ENCODE measurements around the gene SLC34A2. TPM values are rescaled to one million over a fixed set of nuclear protein-coding genes. Genes with fewer than 3 reads are reported as not detected.

Gene SLC34A2
- total RNA-seq, 2 donors from 2014 or later = not detected

- H3K9me3 Mint-ChIP-seq = peaks cover 0 to 3% of the 10 kb centered on the region in 2 donors
- no peak overlapping the region for H3K27ac Mint-ChIP-seq
- no peaks in the 10 kb centered on the region for H3K4me1 Mint-ChIP-seq (ENCODE audit: low read depth)
- DNase-seq (no peak), ATAC-seq (replicated peaks in 1 of 2) (no peak)
- H3K4me3 Mint-ChIP-seq = no peak overlapping the region
- H3K36me3 Mint-ChIP-seq (ENCODE audit: insufficient read depth in 2 of 2) = peaks cover 1 to 4% of the 10 kb centered on the region in 2 donors
- H3K27me3 Mint-ChIP-seq (ENCODE audit: low read depth) = no peaks in the 10 kb centered on the region
These were observed 57.0 kb downstream of the SLC34A2 start for GRCh38 chr4:25712611-25713010.

DNA sequence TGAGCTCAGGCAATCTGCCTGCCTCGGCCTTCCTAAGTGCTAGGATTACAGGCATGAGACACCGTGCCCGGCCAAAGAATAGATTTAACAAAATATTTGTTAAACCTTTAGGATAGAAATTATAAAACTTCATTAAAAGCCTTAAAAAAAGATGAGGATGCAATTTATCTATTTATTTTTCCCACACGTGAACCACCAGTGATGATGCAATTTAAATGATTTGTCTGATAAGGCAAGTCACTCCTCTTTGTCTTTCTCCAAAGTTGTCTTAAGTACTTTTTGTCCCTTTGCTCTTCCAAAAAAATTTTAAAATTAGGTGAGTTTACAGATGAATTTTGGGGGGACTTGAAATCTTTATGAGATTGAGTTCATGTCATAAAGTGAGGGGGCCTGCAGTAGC lies 58.2 kb downstream of the SLC34A2 start:
- DNase-seq = no peak
- H3K4me1 Mint-ChIP-seq (ENCODE audit: low read depth) = no peaks in the 10 kb centered on the region
- H3K4me3 Mint-ChIP-seq = no peak overlapping the region
- peaks cover 0 to 3% of the 10 kb centered on the region in 2 donors for H3K9me3 Mint-ChIP-seq
- no peak for ATAC-seq (replicated peaks in 1 of 2)
- no peak overlapping the region for H3K27ac Mint-ChIP-seq
- H3K36me3 Mint-ChIP-seq (ENCODE audit: insufficient read depth in 2 of 2) = peaks cover 1 to 2% of the 10 kb centered on the region in 2 donors
- no peaks in the 10 kb centered on the region for H3K27me3 Mint-ChIP-seq (ENCODE audit: low read depth)

DNA sequence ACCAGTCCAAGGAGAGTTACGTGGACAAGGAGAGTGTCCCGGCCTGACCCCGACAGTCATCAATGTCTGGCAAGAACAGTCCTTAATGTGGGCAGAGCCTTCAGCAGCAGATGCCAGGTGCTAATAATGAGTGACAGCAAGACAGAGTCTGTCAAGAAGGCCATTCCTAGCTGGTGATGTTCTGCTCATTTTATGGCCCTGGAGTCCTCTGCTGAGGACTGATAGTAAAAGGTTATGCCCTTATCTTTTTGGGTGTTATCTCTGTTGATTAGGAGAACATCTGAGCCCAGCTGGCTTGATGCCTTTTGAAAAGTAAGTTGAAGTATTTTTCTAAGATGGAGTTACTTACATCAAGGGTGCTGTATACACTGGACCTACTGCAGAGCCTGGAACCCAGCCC lies 67.3 kb downstream of the SLC34A2 start:
- DNase-seq = no peak
- H3K27ac Mint-ChIP-seq = no peak overlapping the region
- no peaks in the 10 kb centered on the region for H3K27me3 Mint-ChIP-seq (ENCODE audit: low read depth)
- ATAC-seq (replicated peaks in 1 of 2) = no peak
- no peaks in the 10 kb centered on the region for H3K9me3 Mint-ChIP-seq
- no peaks in the 10 kb centered on the region for H3K36me3 Mint-ChIP-seq (ENCODE audit: insufficient read depth in 2 of 2)
- no peaks in the 10 kb centered on the region for H3K4me1 Mint-ChIP-seq (ENCODE audit: low read depth)
- H3K4me3 Mint-ChIP-seq = no peak overlapping the region

- no peak for DNase-seq
- H3K27ac Mint-ChIP-seq = no peak overlapping the region
- H3K9me3 Mint-ChIP-seq = no peaks in the 10 kb centered on the region
- no peak for ATAC-seq (replicated peaks in 1 of 2)
- no peaks in the 10 kb centered on the region for H3K36me3 Mint-ChIP-seq (ENCODE audit: insufficient read depth in 2 of 2)
- H3K27me3 Mint-ChIP-seq (ENCODE audit: low read depth) = no peaks in the 10 kb centered on the region
- no peaks in the 10 kb centered on the region for H3K4me1 Mint-ChIP-seq (ENCODE audit: low read depth)
- H3K4me3 Mint-ChIP-seq = no peak overlapping the region
These were observed 67.8 kb downstream of the SLC34A2 start for GRCh38 chr4:25723409-25723808.

- Mint-ChIP-seq H3K27me3 (ENCODE audit: low read depth) (no peaks in the 10 kb centered on the region), H3K36me3 (ENCODE audit: insufficient read depth in 2 of 2) (no peaks in the 10 kb centered on the region), H3K4me1 (ENCODE audit: low read depth) (no peaks in the 10 kb centered on the region), H3K4me3 (no peak overlapping the region), H3K9me3 (no peaks in the 10 kb centered on the region), H3K27ac (no peak overlapping the region)
- no peak for DNase-seq
- ATAC-seq (replicated peaks in 1 of 2) = no peak
These were observed 70.2 kb downstream of the SLC34A2 start for GRCh38 chr4:25725870-25726269.

DNA sequence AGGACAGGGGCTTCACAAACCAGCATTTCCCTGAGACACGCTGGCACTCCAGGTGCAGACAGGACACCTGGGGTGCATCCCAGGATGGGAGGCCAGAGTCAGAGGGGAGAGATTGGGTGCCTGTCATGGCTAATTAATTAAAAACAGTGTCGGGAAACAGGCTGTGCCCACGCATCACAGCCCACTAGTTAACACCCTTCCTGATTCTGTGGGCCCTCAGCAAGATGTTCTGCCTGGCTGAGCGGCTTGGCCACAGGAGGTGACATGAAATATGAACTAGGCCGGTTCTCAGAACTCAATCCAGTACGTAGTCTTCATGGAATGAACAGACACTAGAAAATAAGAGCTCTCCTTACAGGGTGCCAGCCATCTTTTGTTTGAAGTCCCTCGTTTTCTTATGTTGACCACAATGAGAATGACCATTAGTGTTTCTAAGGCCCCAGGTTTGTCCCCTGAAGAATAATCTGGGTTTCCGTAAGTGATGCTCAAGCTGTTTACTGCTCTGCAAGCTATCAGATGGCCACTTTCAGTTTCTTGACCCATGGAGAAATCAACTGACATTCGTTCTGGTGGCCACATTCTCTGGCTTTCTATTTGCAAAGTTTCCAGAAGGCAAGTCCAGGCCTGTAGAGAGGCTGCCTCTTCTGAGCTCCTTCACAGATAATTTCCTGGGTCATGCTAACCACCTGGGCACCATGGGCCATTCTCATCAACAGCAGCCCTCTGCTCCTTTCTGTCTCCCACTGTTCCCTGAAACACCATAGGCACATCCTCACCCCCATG lies 72.3 kb downstream of the SLC34A2 start:
- Mint-ChIP-seq H3K27ac (no peak overlapping the region), H3K4me3 (no peak overlapping the region), H3K4me1 (ENCODE audit: low read depth) (no peaks in the 10 kb centered on the region), H3K27me3 (ENCODE audit: low read depth) (no peaks in the 10 kb centered on the region), H3K36me3 (ENCODE audit: insufficient read depth in 2 of 2) (no peaks in the 10 kb centered on the region), H3K9me3 (no peaks in the 10 kb centered on the region)
- ATAC-seq (replicated peaks in 1 of 2) = no peak
- DNase-seq = no peak

Other genes with a start within 250 kb of the SLC34A2 start
- 10 to 100 TPM; 27.7 to 61.2 TPM for gene SEL1L3, start 207.1 kb downstream of the SLC34A2 start, total RNA-seq